Pulmonary artery endothelial cell (primary cell): Measurements from ENCODE around the gene CABP7. TPM values are rescaled to one million over a fixed set of nuclear protein-coding genes. Genes with fewer than 3 reads are reported as not detected.

Experiments
- DNase-seq: peaks from one replicate; pipeline ENCODE4 v3.0.0-alpha.2; 2011; ENCODE audit warnings: low read depth, low spot score
- total RNA-seq: library from RNA; depleted of rRNA; stranded (reverse); fragments of >200 nt; gene quantifications from 2 replicates; pipeline ENCODE4 v1.2.3, GENCODE V29; 2014

The CABP7 gene
- total RNA-seq, 1 donor from 2014 or later: not detected

DNA sequence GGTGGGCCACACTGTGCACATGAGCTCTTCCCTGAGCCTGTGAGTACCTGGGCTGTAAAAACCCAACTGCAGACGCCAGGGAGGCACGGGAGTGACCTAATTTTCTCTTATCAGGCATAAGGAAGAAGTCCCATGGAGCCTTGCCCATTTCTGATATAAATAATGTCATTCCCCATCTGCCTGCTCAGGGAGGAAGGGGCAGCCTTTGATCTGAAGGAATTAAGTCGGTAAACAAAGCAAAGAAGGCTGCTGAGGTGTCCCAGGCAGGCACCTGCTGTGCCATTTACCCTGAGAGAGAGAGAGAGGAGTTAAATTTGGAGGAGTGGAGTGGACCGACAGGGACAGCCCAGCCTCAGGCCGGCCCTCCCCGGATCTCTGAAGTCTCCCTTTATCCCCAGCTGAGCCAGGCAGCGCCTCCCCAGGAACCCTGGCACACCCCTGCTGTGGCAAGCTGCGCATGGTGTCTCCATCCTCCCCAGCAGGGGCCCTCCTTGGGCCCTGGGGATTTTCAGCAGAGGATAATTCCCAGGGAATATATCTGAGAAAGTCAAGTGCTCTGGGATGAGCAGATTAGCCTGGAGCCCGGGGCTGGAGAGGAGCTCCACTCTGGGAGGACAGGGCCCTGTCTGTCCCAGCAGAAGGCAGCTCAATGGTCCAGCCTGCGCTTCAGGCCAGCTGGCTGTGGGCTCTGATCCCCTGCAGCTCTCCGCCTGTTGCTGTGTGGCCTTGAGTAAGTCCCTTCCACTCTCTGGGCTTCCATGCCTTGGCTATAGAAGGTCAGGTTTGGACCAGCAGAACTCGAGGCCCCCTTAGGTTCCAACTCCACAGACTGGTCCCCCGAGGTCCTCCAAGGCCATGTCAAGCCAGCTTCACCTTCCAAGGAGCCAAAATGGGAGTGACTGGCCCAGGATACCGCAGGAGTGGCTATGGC is 17.5 kb upstream of the CABP7 start:
- no peak for DNase-seq

DNA sequence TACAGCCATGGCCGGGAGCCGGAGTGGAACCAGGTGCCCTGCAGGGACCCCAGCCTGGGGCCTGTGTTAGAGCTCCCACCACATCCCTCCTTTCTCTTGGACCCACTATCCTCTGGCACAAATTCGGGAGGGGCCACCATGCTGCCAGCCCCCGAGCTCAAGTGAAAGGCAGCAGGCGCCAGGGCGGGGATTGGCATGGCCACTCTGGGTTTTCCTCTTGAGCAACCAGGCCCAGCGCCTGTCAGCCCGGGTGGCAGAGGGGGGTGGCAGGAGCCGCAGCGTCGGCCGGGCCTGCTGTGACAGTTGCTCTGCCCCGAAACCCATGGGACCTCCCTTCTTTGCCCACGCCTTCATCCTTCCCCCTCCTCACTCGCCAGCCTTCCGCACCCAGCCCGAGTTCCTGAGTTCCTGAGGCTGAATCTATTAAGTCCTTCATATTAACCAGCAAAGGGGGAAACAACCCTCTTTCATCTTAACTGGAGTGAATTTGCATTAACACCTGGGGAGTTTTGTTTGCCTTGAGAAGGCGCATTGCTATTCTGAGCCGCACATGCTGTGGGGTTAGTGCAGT is 16.8 kb upstream of the CABP7 start:
- no peak for DNase-seq

DNA sequence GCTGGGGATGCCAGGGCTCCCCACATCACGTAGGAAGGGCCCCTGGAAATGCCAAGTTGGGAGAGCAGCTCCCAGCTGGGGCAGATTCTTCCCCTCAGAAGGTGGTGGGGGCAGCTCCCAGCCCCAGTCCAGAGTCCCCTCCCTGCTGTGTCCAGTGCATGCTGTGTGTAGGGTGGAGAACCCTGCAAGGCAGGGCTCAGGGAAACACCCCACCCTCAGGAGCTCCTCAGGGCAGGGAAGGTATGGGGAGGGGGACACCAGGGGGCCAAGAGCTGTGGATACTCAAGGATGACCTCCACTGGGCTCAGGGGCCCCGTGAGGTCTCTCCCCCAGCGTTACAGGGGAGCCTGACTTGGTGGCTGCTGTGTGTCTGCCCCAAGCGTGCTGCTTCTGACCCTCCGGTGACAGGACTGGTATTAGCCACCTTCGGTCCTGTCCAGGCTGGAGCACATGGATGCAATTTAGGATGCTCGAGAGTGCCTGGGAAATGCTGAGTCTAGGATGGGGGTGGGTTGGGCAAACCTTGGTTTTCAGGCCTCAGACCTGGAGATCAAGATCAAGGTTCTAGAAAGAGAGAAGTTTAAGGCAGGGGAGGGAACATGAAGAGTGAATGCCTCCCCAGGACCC is 16.1 kb upstream of the CABP7 start:
- no peak for DNase-seq

DNA sequence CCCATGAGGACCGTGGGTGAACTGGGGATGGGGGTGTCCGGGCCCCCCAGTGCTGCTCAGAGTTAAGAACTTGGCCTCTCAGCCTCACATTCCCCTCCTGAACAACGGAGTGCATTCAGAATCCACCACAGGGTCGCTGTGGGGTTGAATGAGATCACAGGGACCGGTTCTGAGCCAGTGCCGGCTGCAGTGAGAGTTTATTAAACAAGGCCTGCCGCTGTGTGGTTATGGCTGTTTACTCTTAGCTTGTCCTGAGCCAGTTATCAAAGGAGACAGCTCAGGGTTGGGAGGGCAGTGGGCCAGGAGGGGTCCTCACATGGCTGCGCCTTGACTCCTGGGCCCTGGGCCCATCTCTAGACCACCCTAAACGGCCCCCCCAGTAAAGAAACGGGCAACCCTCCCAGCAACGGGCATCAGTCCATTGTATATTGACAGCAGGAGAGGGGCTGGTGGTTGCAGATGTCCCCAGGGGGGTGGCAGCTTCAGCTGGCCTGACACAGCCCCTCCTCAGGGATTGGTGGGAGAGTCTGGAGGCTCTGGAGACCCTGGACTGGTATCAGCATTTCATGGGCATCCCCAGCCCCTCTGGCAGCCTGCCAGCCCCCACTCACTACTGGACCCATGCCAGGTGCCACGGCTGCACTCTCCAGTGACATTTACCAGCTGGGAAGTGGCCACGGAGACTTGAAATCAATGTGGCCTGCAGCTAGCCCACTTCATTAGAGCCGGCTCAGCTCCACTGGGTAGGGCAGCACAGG is 15.1 kb upstream of the CABP7 start:
- no peak for DNase-seq

DNA sequence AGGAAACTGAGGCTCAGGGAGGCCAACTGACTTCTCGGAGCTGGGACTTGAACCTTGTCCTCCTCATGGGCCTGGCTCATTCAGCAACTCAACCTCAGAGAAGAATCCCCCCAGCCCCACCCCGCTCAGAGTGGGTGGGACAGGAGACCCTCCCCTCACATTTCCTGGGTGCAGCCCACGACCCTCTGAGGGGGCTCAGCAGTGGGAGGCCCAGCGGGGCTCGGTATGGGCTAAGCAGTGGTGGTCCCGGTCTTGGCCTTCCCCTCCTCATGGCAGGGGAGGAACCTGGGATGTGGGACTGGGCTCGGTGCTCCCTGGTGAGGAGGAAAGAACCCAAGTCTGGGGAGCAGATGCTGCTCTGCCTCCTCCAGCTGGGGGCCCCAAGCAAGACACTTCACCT is 14.2 kb upstream of the CABP7 start:
- no peak for DNase-seq

DNA sequence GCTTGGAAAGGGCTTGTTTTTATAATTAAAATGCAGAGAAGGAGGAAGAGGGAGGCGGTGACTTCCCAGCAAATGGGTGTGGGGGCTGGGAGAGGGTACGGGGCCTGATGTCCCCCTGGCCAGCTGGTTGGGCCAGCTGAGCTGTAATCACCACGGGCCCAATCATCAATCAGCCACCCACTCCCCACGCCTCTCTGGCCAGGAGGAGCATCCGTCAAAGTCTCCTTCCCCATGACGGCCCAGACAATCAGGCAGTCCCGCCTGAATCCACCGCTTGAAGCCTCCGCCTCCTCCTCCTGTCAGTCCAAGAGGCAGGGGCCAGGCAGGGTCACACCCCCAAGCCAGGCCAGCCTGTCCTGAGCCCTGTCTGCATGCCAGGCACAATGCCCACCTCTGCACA is 13.3 kb upstream of the CABP7 start:
- DNase-seq: no peak

DNA sequence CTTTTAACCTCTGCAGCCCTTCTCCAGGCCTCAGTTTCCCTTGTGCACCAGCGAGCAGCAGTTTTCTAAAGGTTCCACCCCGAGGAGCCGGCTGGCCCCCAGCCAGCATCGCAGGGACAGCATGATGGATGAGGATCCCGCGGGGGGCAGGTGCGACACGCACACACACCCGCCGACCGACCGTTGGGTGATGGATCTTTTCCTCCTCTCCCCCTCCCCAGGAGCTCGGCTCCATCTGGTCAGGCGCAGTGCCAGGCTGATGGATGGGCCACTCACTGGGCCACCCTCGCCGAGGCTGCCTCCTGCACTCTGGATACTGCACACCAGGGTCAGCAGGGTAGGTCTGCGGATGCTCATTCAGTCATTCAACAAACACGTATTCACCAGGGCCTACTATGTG is 12.8 kb upstream of the CABP7 start:
- DNase-seq: no peak

DNA sequence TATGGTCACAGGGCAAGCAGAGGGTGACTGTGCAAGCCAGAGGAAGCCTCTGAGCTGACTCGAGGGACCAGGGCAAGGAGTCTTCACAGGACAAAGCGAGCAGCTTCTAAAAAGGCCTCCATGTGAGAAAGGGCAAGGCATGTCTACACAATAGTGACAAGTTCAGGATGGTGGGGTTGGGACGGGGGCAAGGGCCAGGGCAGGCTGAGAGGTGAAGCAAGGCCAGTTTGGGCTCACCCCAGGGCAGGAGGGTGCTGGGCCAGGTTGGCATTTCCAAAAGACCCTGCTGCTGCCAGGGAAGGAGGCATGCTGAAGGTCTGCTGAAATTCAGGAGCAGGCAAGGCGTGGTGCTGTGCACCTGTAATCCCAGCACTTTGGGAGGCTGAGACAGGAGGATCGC is 12.3 kb upstream of the CABP7 start:
- no peak for DNase-seq

DNA sequence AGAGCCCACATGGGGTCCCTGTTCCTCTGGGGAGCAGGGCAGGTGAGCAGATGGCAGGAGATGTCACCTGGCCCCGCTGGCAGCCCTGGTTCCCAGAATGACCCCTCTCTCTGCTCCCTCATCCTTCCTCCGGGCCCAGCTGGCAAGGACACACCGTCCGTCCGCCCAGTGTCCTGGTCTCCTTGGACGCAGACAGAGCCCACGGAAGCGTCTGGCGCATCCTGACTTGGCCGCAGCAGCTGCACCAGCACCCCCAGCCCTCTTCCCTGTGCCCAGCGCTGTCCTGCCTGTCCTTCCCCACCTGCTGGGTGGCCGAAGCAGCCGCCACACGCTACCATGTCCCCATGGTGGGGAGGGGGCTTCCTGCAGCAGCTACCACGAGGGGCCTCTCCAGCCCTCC is 9.6 kb upstream of the CABP7 start:
- no peak for DNase-seq

DNA sequence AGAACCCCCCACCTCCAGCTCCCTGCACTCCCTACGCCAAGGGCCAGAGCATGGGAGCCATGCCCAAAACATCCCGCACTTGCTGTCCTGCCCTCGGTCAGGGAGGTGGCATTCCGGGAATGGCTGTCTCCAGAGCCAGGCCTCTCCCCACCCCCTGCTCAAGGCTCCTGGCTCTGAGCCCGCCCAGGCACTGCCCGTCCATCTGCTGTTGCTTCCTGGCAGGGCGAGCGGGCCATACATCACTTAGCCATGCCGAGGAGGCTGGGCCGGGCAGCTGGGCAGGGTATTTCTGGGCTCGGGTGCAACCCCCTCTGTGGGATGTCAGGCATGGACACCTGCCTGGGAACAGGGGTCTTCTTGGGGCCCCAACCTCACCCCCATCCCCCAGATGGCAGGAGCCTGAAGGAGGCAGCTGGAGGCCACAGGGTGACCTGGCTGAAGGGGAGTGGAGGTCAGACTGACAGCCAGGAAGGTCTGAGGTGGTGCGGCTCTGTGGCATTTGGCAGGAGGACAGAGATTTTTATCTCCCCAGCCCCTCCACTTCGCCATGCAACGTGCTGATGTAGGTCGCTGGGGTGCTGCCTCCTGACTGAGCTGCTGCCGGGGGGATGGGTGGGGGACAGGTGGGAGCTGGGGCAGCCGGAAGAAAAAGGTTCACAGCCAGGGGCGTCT is 8.7 kb upstream of the CABP7 start:
- DNase-seq: no peak

DNA sequence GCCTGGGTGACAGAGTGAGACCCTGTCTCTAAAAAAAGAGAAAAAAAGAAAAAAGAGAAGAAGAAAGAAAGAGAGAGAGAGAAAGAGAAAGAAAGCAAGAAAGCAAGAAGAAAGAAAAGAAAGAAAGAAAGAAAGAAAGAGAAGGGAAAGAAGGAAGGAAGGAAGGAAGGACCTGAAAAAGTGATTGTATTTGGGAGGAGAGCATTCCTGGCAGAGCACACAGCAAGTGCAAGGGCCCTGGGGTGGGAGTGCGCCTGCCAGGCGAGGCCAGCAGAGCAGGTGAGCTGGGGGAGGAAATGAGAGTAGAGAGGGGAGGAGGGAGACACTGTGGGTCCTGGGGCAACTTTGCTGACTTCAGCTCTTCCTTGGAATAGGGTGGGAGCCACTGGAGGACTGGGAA is 7.7 kb upstream of the CABP7 start:
- no peak for DNase-seq

DNA sequence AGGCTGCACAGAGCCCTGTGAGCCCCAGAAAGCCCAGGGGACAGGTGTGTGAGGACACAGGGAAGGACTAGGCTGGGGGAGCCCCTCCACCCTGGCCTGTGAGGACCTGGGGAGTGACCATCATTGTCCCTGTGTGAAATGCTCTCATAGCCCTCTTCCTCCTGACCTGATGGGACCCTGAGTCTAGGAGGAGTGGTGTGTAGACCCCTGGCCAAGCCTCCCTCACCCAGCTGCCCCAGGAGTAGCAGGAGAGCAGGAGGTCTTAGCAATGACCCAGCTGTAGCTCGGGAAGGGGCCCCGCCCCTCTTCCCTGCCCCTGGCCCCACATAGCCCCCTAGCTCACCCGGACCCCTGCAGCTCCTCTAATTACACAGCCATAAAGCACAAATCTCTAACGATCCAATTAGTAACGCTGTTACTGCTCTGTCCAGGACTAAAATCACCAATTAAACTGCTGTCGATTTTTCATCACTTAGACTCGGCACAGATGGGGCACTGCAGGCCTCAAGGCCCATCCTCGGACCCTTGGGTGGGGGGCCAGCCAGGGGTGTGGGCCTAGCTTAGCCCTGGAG is 6.6 kb upstream of the CABP7 start:
- no peak for DNase-seq

DNA sequence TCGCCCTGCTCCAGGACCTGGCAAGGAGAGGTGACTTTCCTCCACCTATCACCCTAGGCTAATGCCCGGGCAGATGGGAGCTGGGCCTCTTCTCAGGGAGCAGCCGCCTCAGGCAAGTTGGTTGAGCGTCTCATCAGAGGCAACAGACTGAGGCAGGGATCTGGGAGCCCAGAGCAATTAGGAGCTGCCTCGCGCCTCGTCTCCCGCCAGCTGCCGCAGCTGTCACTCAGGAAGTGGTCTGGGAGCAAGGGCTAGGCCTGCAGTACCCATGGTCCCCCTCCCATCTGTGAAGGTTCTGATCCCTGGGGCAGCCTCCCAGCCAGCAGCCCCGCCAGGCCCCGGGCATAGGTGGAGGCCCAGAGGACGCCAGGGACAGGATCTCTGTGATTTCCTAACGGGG is 4.6 kb upstream of the CABP7 start:
- DNase-seq: no peak

DNA sequence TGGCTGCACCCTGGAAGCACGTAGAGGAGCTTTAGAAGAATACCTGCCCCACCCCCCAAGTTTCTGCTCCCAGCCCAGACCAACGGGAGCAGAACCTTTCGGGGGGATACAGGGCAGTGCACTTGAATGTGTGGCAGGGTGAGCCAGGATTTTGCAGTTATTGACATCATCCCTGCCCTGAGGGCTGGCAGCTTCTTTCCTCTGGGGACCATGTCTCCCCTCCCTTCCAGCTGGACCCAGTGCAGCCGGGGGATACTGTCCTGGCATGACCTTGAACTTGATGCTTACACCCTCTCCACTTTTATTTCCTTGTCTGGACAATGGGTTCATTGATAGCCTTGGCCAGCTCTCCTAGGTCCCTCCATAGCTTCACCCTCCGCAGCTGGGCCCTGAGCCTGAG is 4.1 kb upstream of the CABP7 start:
- DNase-seq: no peak

DNA sequence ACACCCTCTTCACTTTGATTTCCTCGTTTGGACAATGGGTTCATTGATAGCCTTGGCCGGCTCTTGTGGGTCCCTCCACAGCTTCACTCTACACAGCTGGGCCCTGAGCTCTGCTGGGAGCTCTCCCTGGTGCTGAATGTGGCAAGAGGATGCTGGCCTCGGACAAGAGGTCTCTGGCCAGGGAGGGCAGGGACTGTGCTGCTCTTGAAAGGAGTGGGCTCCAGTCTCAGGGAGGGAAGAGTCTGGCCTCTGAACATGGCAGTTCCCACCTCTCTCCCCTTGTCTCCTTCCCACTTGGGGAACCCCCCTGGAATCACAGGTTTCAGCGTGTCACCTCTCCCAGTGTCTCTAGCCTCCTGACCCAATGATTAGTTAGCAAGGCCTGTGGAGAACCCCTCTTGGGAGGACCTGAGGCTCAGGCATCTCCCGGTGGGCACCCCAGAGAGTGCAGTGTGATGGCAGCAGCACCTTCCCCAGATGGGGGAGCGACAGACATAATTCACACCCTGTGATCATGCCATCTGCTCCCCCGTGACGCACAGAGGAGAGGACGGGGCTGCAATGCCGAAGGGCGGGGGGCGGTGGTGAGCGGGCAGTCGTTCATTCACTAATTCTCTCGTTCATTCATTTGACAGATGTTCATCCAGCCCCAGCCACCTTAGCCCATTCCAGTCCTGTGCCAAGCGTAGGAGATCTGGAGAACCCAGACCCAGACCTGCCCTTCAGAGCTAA is 2.8 kb upstream of the CABP7 start:
- DNase-seq: peak; percentile 35

DNA sequence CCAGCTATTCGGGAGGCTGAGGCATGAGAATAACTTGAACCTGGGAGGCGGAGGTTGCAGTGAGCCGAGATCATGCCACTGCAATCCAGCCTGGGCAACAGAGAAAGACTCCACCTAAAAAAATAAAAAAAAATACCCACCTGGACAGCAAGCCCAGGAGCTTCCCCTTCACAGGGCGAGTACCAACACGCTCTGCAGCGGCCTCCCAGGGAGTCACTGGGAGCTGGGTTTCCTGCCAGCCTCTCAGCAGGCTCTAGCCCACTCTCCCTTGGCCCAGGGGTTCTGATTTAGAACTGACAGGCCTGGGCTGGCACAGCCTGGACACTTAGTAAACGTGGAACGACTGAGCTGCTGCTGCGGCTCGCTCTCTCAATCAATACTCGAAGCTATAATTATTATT is 2.0 kb upstream of the CABP7 start:
- DNase-seq: no peak

DNA sequence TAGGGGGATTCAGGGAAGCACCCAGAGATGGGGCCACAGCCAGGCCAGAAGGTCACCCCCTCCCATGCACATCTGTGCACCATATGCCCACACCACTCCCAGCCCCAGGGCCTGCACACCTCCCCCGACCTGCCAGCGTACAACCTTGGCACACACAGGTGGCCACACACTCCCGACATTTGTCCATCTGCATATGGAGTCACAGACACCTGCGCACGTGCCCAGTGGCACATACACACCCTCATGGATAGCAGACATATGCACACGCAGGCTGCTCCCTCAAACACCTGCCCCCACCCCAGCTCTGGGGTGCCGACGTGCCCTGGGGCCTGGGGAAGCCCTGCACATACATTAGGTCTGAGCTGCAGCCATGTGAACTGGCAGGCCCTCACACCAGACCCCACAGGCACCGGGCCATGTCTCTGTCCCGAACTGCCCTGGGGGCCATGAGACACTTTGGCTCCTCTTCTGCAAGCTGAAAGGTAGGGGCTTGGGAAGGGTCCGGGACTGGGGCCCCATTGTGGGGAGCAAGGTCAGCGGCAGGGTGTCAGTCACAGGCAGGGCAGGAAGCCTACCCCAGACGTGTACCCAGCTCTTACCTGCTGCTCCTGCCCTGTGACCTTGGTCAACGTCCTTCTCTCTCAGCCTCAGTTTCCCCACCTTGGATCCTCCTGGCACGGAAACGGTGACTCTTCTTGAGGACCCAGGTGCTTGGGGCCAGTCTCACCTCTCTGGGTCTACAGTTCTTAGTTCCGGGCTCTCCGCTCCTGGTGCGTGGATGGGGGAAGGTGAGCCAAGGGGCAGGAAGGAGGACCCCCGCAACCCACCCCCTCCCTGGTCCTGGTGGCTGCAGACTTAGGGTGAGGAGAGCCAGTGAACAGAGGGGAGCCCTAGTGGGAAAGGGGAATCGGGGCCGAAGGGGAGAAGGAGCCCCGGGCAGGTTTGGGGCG is 579 bp upstream of the CABP7 start:
- no peak for DNase-seq

DNA sequence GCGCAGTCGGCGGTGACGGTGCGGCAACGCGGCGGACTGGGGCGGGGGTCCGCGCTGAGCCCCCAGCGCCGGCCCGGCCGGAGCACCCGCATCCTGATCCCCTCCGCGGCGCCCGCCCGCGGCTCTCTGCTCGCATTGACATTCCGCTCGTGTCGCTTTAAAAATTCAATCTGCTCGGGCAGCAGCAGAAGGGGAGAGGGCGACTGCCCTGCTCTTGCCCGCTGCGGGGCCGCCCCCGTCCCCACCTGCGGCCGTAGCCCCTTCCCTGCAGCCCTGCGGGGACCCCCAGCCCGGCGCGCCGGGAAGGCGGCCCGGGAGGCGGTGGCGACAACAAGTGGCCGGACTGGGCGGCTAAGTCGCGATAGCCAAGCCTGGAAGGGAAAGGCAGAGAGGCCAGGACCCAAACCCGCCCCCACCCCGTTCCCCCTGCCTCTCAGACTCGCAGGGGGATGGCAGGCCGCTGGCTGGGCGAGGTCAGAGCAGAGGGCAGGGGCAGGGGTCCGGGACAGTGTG is 1.1 kb downstream of the CABP7 start:
- no peak for DNase-seq

DNA sequence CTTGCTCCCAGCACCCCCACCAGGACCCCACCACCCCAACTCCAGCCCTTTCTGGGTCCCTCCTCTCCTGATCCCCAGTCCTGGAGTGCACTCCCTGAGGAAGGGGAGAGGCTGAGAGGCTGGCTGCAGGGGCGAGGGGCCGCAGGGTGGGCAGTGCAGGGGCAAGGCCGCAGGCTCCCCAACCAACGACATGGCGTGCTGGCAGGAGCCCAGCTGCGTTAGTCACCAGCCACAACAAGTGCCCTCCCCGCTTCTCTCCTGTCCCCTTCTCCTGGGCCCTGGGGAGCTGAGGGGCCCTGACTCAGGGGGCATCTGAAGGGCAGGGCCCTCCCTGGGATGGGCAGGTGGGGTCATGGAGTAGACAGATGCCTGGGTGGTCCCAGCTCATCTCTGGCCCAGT is 2.3 kb downstream of the CABP7 start:
- no peak for DNase-seq
